Liver (tissue), 9 donors: ENCODE measurements around the gene ETV3. TPM values are rescaled to one million over a fixed set of nuclear protein-coding genes. Genes with fewer than 3 reads are reported as not detected.

ENCODE experiments used
- DNase-seq: peaks from one replicate; pipeline ENCODE4 v3.0.0-alpha.2; 2017; ENCODE audit warnings: low spot score
- H3K27ac ChIP-seq, 2 donors: one replicate each; pipeline ENCODE4 v1.7.0; 2013; ENCODE audit warnings: inconsistent platforms in 2 of 2, low read length in 2 of 2, control low read depth in 1 of 2, low read depth in 1 of 2, mild to moderate bottlenecking in 1 of 2
- H3K27me3 ChIP-seq, 4 donors: one replicate each; pipeline versions ENCODE4 v1.6.1 to v1.7.0; 2013; ENCODE audit warnings: low read length in 3 of 4, inconsistent platforms in 1 of 4, mild to moderate bottlenecking in 1 of 4, moderate library complexity in 1 of 4; ENCODE audit not compliant: control insufficient read depth in 4 of 4, insufficient read depth in 4 of 4
- H3K36me3 ChIP-seq, 4 donors: one replicate each; pipeline versions ENCODE4 v1.6.1 to v1.7.0; 2013; ENCODE audit warnings: low read length in 3 of 4, mild to moderate bottlenecking in 3 of 4, low read depth in 1 of 4, moderate library complexity in 1 of 4; ENCODE audit not compliant: control insufficient read depth in 4 of 4, insufficient read depth in 3 of 4
- H3K4me1 ChIP-seq, 4 donors: one replicate each; pipeline versions ENCODE4 v1.6.1 to v1.7.0; 2013; ENCODE audit warnings: low read length in 3 of 4, mild to moderate bottlenecking in 3 of 4, moderate library complexity in 1 of 4; ENCODE audit not compliant: control insufficient read depth in 4 of 4, insufficient read depth in 4 of 4
- H3K4me3 ChIP-seq, 3 donors: one replicate each; pipeline versions ENCODE4 v1.6.1 to v1.7.0; 2013; ENCODE audit warnings: low read length in 3 of 3, control low read depth in 1 of 3, low read depth in 1 of 3, mild to moderate bottlenecking in 1 of 3
- H3K9ac ChIP-seq, 2 donors: one replicate each; pipeline ENCODE4 v1.7.0; 2013; ENCODE audit warnings: low read length in 2 of 2, mild to moderate bottlenecking in 2 of 2, moderate library complexity in 2 of 2, control low read depth in 1 of 2, low read depth in 1 of 2
- H3K9me3 ChIP-seq, 4 donors: one replicate each; pipeline versions ENCODE4 v1.6.1 to v1.7.0; 2013; ENCODE audit warnings: low read length in 3 of 4; ENCODE audit not compliant: control insufficient read depth in 4 of 4
- ATF3 ChIP-seq: IDR thresholded peaks from 2 replicates; pipeline ENCODE4 v1.6.1; 2016; ENCODE audit warnings: antibody characterized with exemption
- CTCF ChIP-seq: fragments of 150-350 bp; IDR thresholded peaks from 2 replicates; pipeline ENCODE4 v1.5.1; 2017; ENCODE audit warnings: improper control_type of control experiment, low read depth, low read length; ENCODE audit not compliant: missing input control
- EGR1 ChIP-seq, 2 donors: IDR thresholded peaks; 2 replicates each; pipeline ENCODE4 v1.6.1; 2016 to 2018; ENCODE audit warnings: antibody characterized with exemption in 2 of 2, low read depth in 2 of 2
- FOXA1 ChIP-seq: IDR thresholded peaks from 2 replicates; pipeline ENCODE4 v1.6.1; 2016; ENCODE audit warnings: antibody characterized with exemption
- FOXA2 ChIP-seq: IDR thresholded peaks from 2 replicates; pipeline ENCODE4 v1.6.1; 2016; ENCODE audit warnings: antibody characterized with exemption
- GABPA ChIP-seq, 2 donors: IDR thresholded peaks in 1 of 2; conservative IDR thresholded peaks in 1 of 2; 2 replicates each; pipeline ENCODE4 v1.6.1; 2016; ENCODE audit warnings: antibody characterized with exemption in 2 of 2, mild to moderate bottlenecking in 1 of 2, moderate library complexity in 1 of 2
- HNF4A ChIP-seq, 2 donors: conservative IDR thresholded peaks; 2 replicates each; pipeline ENCODE4 v1.6.1; 2016; ENCODE audit warnings: antibody characterized with exemption in 2 of 2, mild to moderate bottlenecking in 2 of 2
- HNF4G ChIP-seq: IDR thresholded peaks from 2 replicates; pipeline ENCODE4 v1.6.1; 2016; ENCODE audit warnings: antibody characterized with exemption
- JUND ChIP-seq, 2 donors: IDR thresholded peaks; 2 replicates each; pipeline ENCODE4 v1.6.1; 2016; ENCODE audit warnings: antibody characterized with exemption in 2 of 2
- MAX ChIP-seq: IDR thresholded peaks from 2 replicates; pipeline ENCODE4 v1.6.1; 2016; ENCODE audit warnings: antibody characterized with exemption
- NR2F2 ChIP-seq: IDR thresholded peaks from 2 replicates; pipeline ENCODE4 v1.6.1; 2016; ENCODE audit warnings: antibody characterized with exemption
- RAD21 ChIP-seq, 2 donors: IDR thresholded peaks; 2 replicates each; pipeline ENCODE4 v1.6.1; 2016; ENCODE audit warnings: antibody characterized with exemption in 2 of 2, mild to moderate bottlenecking in 2 of 2
- REST ChIP-seq: IDR thresholded peaks from 2 replicates; pipeline ENCODE4 v1.6.1; 2016; ENCODE audit warnings: antibody characterized with exemption, mild to moderate bottlenecking
- RXRA ChIP-seq, 2 donors: IDR thresholded peaks; 2 replicates each; pipeline ENCODE4 v1.6.1; 2017 to 2018; ENCODE audit warnings: antibody characterized with exemption in 2 of 2, mild to moderate bottlenecking in 1 of 2
- SP1 ChIP-seq: IDR thresholded peaks from 2 replicates; pipeline ENCODE4 v1.6.1; 2018; ENCODE audit warnings: antibody characterized with exemption, mild to moderate bottlenecking
- TAF1 ChIP-seq: conservative IDR thresholded peaks from 2 replicates; pipeline ENCODE4 v1.6.1; 2016; ENCODE audit warnings: antibody characterized with exemption, mild to moderate bottlenecking
- YY1 ChIP-seq: IDR thresholded peaks from 2 replicates; pipeline ENCODE4 v1.6.1; 2016; ENCODE audit warnings: antibody characterized with exemption, mild to moderate bottlenecking
- ZBTB33 ChIP-seq: IDR thresholded peaks from 2 replicates; pipeline ENCODE4 v1.6.1; 2016; ENCODE audit warnings: antibody characterized with exemption
- WGBS: extraction: QIAGEN DNeasy Blood & Tissue Kit; methylation state at CpG from one replicate; pipeline ENCODE4 v1.1.7; 2013; 5-methylcytosine and 5-hydroxymethylcytosine counted together
- polyA plus RNA-seq, 2 donors: library from polyadenylated mRNA; stranded (reverse) in 1 of 2; unstranded in 1 of 2; fragments of 200-250 nt in 1 of 2; fragments of >200 nt in 1 of 2; fragmentation: Nextera tagmentation in 1 of 2; extraction: Ambion mirVana in 1 of 2; gene quantifications; one replicate each; pipeline versions ENCODE4 v1.2.1 to v1.2.3, GENCODE V29; 2013 to 2015
- total RNA-seq, 2 donors: library from RNA; depleted of rRNA; stranded (reverse); fragments of >200 nt; gene quantifications; one replicate each; pipeline ENCODE4 v1.2.3, GENCODE V29; 2014
- donor health status: healthy.
- donor health status: healthy.
- donor health status: healthy.
- donor health status: healthy.
- donor health status: healthy.

Gene ETV3
- total and polyA plus RNA-seq, 4 donors, result 2.0 to 10.8 (median 5.3) TPM

GRCh38 chr1:157150631-157151030 is 12.4 kb upstream of the ETV3 start:
- H3K4me3 ChIP-seq, result no peak overlapping the region
- DNase-seq, result no peak
- H3K36me3 ChIP-seq, result no peaks in the 10 kb centered on the region
- 94% methylated on average over 6 of the region's 6 CpGs for WGBS
- H3K4me1 ChIP-seq, result peaks cover 7 to 23% (median 19%) of the 10 kb centered on the region in 4 donors
- H3K27ac ChIP-seq, result no peak overlapping the region
- no peaks in the 10 kb centered on the region for H3K9me3 ChIP-seq
- TF ChIP-seq SP1 (no peak), ATF3 (no peak), TAF1 (no peak), HNF4G (no peak), HNF4A (conservative IDR thresholded peaks at IDR 0.05) (no peak), FOXA1 (no peak), YY1 (no peak), ZBTB33 (no peak), RXRA (IDR thresholded peaks at IDR 0.05) (no peak), EGR1 (IDR thresholded peaks at IDR 0.05; ENCODE audit: low read depth in 2 of 2) (no peak), JUND (IDR thresholded peaks at IDR 0.05) (no peak), FOXA2 (no peak), RAD21 (IDR thresholded peaks at IDR 0.05) (no peak), NR2F2 (no peak), REST (no peak), MAX (no peak), GABPA (IDR thresholded peaks at IDR 0.05 in 1 of 2, conservative IDR thresholded peaks at IDR 0.05 in 1 of 2) (no peak), CTCF (no peak)
- no peaks in the 10 kb centered on the region for H3K27me3 ChIP-seq
- H3K9ac ChIP-seq, result no peak overlapping the region
